ENCODE measurements around the gene GNAI3. TPM values are rescaled to one million over a fixed set of nuclear protein-coding genes. Genes with fewer than 3 reads are reported as not detected.

Gene GNAI3
- total and polyA plus RNA-seq, 8 donors, result 6.4 to 11.5 (median 10.8) TPM

DNA sequence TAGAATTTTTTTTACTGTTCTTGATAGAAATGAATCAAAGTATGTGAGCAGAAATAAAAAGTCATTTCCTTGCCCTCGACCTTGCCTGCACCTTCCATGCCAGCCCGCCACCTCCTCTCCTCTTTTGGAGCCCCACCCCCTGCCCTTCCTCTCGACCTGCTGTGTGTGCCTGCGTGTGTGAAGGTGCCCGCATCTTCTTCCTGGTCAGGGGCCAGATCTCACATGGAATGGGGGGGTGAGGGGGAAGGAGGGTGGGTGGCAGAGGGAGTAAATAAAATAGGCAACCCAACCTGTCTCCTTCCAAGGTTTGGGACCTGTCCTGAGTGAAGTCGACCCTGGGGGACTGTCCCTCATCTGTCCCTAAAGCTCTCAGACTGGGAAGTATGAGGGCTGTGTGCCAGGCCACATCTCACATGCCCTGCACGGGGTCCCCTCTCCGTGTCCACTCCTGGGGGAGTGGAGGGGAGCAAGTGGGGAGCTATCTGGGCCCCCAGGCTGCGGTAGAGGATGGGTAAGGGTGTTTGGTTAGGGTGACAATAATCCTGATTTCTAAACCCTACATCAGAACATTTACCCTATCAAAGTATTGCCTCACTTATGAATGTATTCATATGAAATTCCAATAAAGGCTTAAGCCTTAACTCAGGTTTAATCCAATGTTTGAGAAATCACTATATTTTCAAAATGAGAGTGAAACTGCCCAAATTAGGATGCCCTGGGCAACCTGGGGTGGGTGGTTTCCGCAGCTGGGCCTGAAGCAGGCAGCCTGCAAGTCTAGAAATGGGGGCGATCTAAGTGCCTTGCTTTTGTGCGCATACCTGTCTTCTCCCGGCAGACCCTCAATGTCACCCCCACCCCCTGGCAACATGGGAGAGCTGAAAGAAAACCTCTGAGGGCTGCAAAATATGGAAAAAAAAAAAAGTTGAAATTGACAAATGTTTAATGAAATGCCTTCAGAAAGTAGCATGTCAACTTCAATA lies 86.6 kb downstream of the GNAI3 start:
- Histone ChIP-seq H3K36me3 (peaks cover 0 to 26% of the 10 kb centered on the region in 2 donors), H3K4me3 (no peak overlapping the region), H3K9me3 (no peaks in the 10 kb centered on the region), H3K27me3 (no peaks in the 10 kb centered on the region), H3K27ac (no peak overlapping the region), H3K4me1 (peaks cover 7 to 8% of the 10 kb centered on the region in 2 donors)
- TF ChIP-seq, protein P1, sequence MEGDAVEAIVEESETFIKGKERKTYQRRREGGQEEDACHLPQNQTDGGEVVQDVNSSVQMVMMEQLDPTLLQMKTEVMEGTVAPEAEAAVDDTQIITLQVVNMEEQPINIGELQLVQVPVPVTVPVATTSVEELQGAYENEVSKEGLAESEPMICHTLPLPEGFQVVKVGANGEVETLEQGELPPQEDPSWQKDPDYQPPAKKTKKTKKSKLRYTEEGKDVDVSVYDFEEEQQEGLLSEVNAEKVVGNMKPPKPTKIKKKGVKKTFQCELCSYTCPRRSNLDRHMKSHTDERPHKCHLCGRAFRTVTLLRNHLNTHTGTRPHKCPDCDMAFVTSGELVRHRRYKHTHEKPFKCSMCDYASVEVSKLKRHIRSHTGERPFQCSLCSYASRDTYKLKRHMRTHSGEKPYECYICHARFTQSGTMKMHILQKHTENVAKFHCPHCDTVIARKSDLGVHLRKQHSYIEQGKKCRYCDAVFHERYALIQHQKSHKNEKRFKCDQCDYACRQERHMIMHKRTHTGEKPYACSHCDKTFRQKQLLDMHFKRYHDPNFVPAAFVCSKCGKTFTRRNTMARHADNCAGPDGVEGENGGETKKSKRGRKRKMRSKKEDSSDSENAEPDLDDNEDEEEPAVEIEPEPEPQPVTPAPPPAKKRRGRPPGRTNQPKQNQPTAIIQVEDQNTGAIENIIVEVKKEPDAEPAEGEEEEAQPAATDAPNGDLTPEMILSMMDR (IDR thresholded peaks at IDR 0.05), result no peak
- ATAC-seq (no peak), DNase-seq (no peak)
- intact Hi-C loops (cut with DNase I), result no loop called here

DNA sequence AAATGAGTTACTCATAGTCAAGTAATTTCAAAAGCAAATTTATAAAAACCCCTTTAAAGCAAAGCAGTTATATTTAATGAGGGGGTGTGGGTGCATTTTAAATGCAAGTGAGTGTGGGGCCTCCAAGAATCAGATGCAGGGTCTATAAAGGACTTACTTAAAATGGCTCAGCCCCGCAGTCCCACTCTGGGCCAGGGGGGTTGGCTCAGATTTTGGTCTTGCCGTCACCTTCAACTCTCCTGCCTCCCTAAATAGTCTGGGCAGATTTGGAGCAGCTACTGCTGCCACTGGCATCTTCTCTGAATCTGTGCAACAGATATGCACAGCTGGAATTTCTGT lies 87.4 kb downstream of the GNAI3 start:
- Histone ChIP-seq H3K27ac (no peak overlapping the region), H3K27me3 (no peaks in the 10 kb centered on the region), H3K4me1 (peaks cover 7 to 12% of the 10 kb centered on the region in 2 donors), H3K36me3 (peaks cover 0 to 22% of the 10 kb centered on the region in 2 donors), H3K9me3 (no peaks in the 10 kb centered on the region), H3K4me3 (no peak overlapping the region)
- no peak for DNase-seq
- intact Hi-C loops (cut with DNase I), result no loop called here
- ATAC-seq, result no peak
- TF ChIP-seq, protein P1 (IDR thresholded peaks at IDR 0.05), result no peak

DNA sequence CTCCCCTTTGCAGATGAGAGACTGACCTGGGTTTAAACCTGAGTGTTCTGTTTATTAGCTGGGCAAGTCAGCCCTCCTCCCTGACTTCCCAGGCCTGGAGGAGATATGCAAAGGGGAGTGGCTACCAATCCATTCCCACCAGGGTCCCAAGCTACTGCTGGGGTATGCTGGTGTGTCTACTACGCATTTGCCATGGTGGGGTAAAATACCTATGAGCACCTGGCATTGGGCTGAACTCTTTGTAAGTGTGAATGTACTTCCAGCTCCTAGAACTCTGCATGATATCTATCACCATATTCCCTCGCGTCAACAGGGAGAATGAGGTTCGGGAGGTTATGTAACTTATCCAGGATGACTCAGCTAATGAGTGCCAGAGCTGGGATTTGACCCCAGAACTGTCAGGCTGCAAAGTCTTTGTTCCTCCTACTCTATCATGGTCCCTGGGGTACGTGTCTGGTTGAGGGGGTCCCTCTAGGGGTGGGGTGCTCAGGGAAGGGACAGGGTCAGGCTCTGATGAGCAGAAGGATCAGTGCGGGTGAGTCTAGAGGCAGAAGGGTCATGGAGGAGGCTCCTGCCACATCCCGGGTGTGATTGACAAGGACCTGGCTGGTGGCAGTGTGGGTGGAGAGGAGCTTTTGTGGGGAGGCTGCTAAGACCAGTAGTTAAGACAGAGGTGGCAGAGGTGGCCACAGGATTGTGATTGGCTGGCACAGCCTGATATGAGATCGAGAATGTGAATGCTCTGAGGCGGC lies 88.0 kb downstream of the GNAI3 start:
- no peak overlapping the region for H3K27ac ChIP-seq
- TF ChIP-seq, protein P1 (IDR thresholded peaks at IDR 0.05), result no peak
- no peaks in the 10 kb centered on the region for H3K27me3 ChIP-seq

DNA sequence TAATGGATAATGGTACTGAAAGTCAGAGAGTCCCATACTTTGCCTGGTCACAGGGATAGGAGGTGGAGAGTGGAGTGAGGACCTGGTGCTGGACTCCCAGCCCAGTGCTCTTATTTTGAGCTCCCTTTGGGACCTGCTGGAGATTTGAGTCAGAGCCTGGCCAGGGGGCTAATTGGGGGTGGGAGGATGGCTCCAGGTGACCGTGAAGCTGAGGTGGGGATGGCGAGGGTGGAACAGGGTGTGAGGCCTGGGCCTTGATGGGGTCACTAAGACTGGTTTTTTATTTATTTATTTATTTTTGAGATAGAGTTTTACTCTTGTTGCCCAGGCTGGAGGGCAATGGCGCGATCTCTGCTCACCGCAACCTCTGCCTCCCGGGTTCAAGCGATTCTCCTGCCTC lies 89.0 kb downstream of the GNAI3 start:
- H3K4me3 ChIP-seq, result no peak overlapping the region
- ATAC-seq (no peak), DNase-seq (no peak)
- H3K4me1 ChIP-seq, result peaks cover 7 to 12% of the 10 kb centered on the region in 2 donors
- TF ChIP-seq, protein P1 (IDR thresholded peaks at IDR 0.05), result no peak
- H3K27ac ChIP-seq, result no peak overlapping the region
- intact Hi-C loops (cut with DNase I), result no loop called here
- no peaks in the 10 kb centered on the region for H3K9me3 ChIP-seq
- peaks cover 0 to 6% of the 10 kb centered on the region in 2 donors for H3K36me3 ChIP-seq
- no peaks in the 10 kb centered on the region for H3K27me3 ChIP-seq

More for the DNA sequence above, 88.0 kb downstream of the GNAI3 start:
- Histone ChIP-seq H3K4me3 (no peak overlapping the region), H3K36me3 (peaks cover 0 to 16% of the 10 kb centered on the region in 2 donors), H3K4me1 (peaks cover 7 to 12% of the 10 kb centered on the region in 2 donors), H3K9me3 (no peaks in the 10 kb centered on the region)
- intact Hi-C loops (cut with DNase I), result no loop called here
- DNase-seq, result no peak
- peak; percentile 9 for ATAC-seq
